Panc1 (cell line): ENCODE data around the gene MITF. TPM values are rescaled to one million over a fixed set of nuclear protein-coding genes. Genes with fewer than 3 reads are reported as not detected.

ENCODE experiments used
- ATAC-seq: fragments of 200-7000 bp; cut with Tn5 transposase; 2 replicates; pipeline ENCODE4 v1.9.1; 2020; ENCODE audit warnings: mild to moderate bottlenecking, moderate library complexity
- BruUV-seq: library from RNA; stranded (reverse); fragments of 400-500 nt; replicated peaks from 2 replicates; lab custom pipeline; 2021; lab: Mats Ljungman, UMichigan
- CTCF ChIA-PET: fragments of 300-600 bp; sonication (Branson Sonifier 250); formaldehyde crosslinking; loops from one replicate; lab custom pipeline; 2022; ENCODE audit warnings: antibody characterized with exemption; lab: Charles Lee
- POLR2A ChIA-PET: fragments of 300-600 bp; sonication (Branson Sonifier 250); formaldehyde crosslinking; loops from one replicate; lab custom pipeline; 2022; ENCODE audit warnings: antibody characterized with exemption; lab: Charles Lee
- DNase-seq: peaks from one replicate; pipeline ENCODE4 v3.0.0-alpha.2; 2010; ENCODE audit warnings: low read depth, low spot score
- H3K27ac ChIP-seq: 2 replicates; pipeline ENCODE4 v1.5.1; 2011; ENCODE audit warnings: mild to moderate bottlenecking, low read length, inconsistent platforms
- H3K27me3 ChIP-seq: fragments of 200-500 bp; sonication (Bioruptor generic); 2 replicates; pipeline ENCODE4 v1.6.0; 2014; ENCODE audit warnings: low read length, inconsistent platforms; ENCODE audit not compliant: control insufficient read depth, insufficient read depth
- H3K36me3 ChIP-seq: fragments of 200-500 bp; sonication (Bioruptor generic); 2 replicates; pipeline ENCODE4 v1.5.1; 2014; ENCODE audit warnings: inconsistent platforms, mild to moderate bottlenecking, low read length, moderate library complexity; ENCODE audit not compliant: control insufficient read depth, insufficient read depth
- H3K4me1 ChIP-seq: 2 replicates; pipeline ENCODE4 v1.5.1; 2011; ENCODE audit warnings: inconsistent platforms, mild to moderate bottlenecking, low read length, moderate library complexity; ENCODE audit not compliant: control insufficient read depth, insufficient read depth
- H3K4me3 ChIP-seq, 2 experiments: 2 replicates each; pipeline ENCODE4 v1.5.1; 2011 to 2012; ENCODE audit warnings: low read depth in 2 of 2, low read length in 2 of 2, mild to moderate bottlenecking in 2 of 2, inconsistent platforms in 1 of 2, moderate library complexity in 1 of 2
- H3K9me3 ChIP-seq: fragments of 200-500 bp; sonication (Bioruptor generic); 2 replicates; pipeline ENCODE4 v1.5.1; 2014; ENCODE audit warnings: low read depth, mild to moderate bottlenecking, inconsistent platforms, low read length, moderate library complexity; ENCODE audit not compliant: control insufficient read depth, insufficient read depth
- CTCF ChIP-seq: fragments of 450-650 bp; IDR thresholded peaks from 2 replicates; pipeline ENCODE4 v1.5.1; 2017; ENCODE audit warnings: mild to moderate bottlenecking
- POLR2AphosphoS5 ChIP-seq: IDR thresholded peaks from 2 replicates; pipeline ENCODE4 v1.6.1; 2012; ENCODE audit warnings: mild to moderate bottlenecking, low read depth, low read length, moderate library complexity
- REST ChIP-seq, 2 experiments: IDR thresholded peaks; 2 replicates each; pipeline ENCODE4 v1.6.1; 2011 to 2012; ENCODE audit warnings: low read depth in 2 of 2, control low read depth in 1 of 2, low read length in 1 of 2, mild to moderate bottlenecking in 1 of 2, moderate library complexity in 1 of 2; ENCODE audit not compliant: insufficient read depth in 1 of 2
- SIN3A ChIP-seq: IDR thresholded peaks from 2 replicates; pipeline ENCODE4 v1.6.1; 2012; ENCODE audit warnings: low read depth, mild to moderate bottlenecking, low read length, moderate library complexity, borderline replicate concordance; ENCODE audit not compliant: insufficient read depth
- TCF7L2 ChIP-seq: IDR thresholded peaks from 2 replicates; pipeline ENCODE4 v1.6.1; 2011; ENCODE audit warnings: mild to moderate bottlenecking, low read depth, low read length, inconsistent platforms
- in situ Hi-C: cut with HindIII; loops from 2 replicates; pipeline ENCODE4 v1.10.0; 2016; ENCODE audit warnings: low sequenced_read_pairs, low pct_unique_long_range_greater_than_20kb
- intact Hi-C: fragments of 100-400 bp; cut with micrococcal nuclease; formaldehyde crosslinking; loops from one replicate; pipeline ENCODE4 v1.10.0; 2022; ENCODE audit not compliant: unreplicated experiment
- total RNA-seq: library from RNA; stranded (reverse); gene quantifications from one replicate; pipeline ENCODE4 v1.2.1, GENCODE V29; 2021; ENCODE audit not compliant: unreplicated experiment

Gene MITF
- total RNA-seq, 1 experiment from 2014 or later, result 10.8 TPM

- Histone ChIP-seq H3K27ac (peak overlapping the region; percentile 86), H3K9me3 (no peaks in the 10 kb centered on the region), H3K4me3 (peak overlapping the region in 1 of 2 experiments; percentile 39; a peak in 2 of 4 replicates), H3K27me3 (no peaks in the 10 kb centered on the region), H3K36me3 (no peaks in the 10 kb centered on the region), H3K4me1 (peaks cover 16% of the 10 kb centered on the region)
- in situ Hi-C loops (no loop called here), intact Hi-C loops (no loop called here)
- POLR2A ChIA-PET, result interaction anchor here (0.5 kb wide), 1 partner anchor 71 kb away, joined by 3 read pairs; no protein-coding TSS in a partner anchor
- CTCF ChIA-PET, result no interaction called here
- no TSS peak for BruUV-seq
- ATAC-seq (peak; percentile 57), DNase-seq (no peak)
- TF ChIP-seq POLR2AphosphoS5 (no peak), SIN3A (no peak), CTCF (no peak), TCF7L2 (peak; percentile 67), REST (IDR thresholded peaks at IDR 0.05; ENCODE audit: insufficient read depth in 1 of 2, low read depth in 2 of 2, low read length in 1 of 2) (no peak)
Measured at GRCh38 chr3:69762768-69763229, 23.5 kb downstream of the MITF start.

GRCh38 chr3:69763458-69763857, 24.2 kb downstream of the MITF start:
- CTCF ChIA-PET, result no interaction called here
- H3K4me3 ChIP-seq, result peak overlapping the region; percentile 11 to 42; a peak in 3 of 4 replicates
- BruUV-seq, result TSS peak; percentile 61
- no peaks in the 10 kb centered on the region for H3K9me3 ChIP-seq
- in situ Hi-C loops (no loop called here), intact Hi-C loops (no loop called here)
- H3K36me3 ChIP-seq, result no peaks in the 10 kb centered on the region
- DNase-seq, result no peak
- no peaks in the 10 kb centered on the region for H3K27me3 ChIP-seq
- H3K4me1 ChIP-seq, result peaks cover 20% of the 10 kb centered on the region
- no peak for ATAC-seq
- no peak for TF ChIP-seq POLR2AphosphoS5
- no peak for TF ChIP-seq TCF7L2
- TF ChIP-seq REST (IDR thresholded peaks at IDR 0.05; ENCODE audit: insufficient read depth in 1 of 2, low read depth in 2 of 2, low read length in 1 of 2), result no peak
- no peak for TF ChIP-seq SIN3A
- no peak for TF ChIP-seq CTCF
- POLR2A ChIA-PET, result no interaction called here
- peak overlapping the region; percentile 86 for H3K27ac ChIP-seq
